HCT116 (cell line): Measurements from ENCODE around the gene HCRT. TPM values are rescaled to one million over a fixed set of nuclear protein-coding genes. Genes with fewer than 3 reads are reported as not detected.
A peak's percentile ranks its signal among the peaks of the same experiment; 100 is the strongest.

Source experiments
- ATAC-seq: fragments of 200-7000 bp; cut with Tn5 transposase; 2 replicates; pipeline ENCODE4 v1.9.1; 2020; ENCODE audit warnings: mild to moderate bottlenecking, moderate library complexity
- BruUV-seq: library from RNA; stranded (reverse); fragments of 400-500 nt; replicated peaks from 2 replicates; lab custom pipeline; 2021; lab: Mats Ljungman, UMichigan
- CTCF ChIA-PET: fragments of 300-600 bp; sonication (Branson Sonifier 250); formaldehyde crosslinking; loops from one replicate; lab custom pipeline; 2021; ENCODE audit warnings: antibody characterized with exemption; lab: Charles Lee
- POLR2A ChIA-PET: fragments of 300-600, 350-600 bp; sonication (Branson Sonifier 250); formaldehyde crosslinking; loops from one replicate; lab custom pipeline; 2021; ENCODE audit warnings: antibody characterized with exemption; lab: Charles Lee
- RAD21 ChIA-PET, 2 experiments: fragments of 300-600 bp; sonication (Branson Sonifier 250); formaldehyde crosslinking; loops; one replicate each; lab custom pipeline; 2023; ENCODE audit warnings: low total read pairs in 2 of 2; ENCODE audit not compliant: uncharacterized antibody in 2 of 2, unreplicated experiment in 2 of 2, low non-redundant PET in 1 of 2; lab: Charles Lee
- DNase-seq: peaks from one replicate; pipeline ENCODE4 v3.0.0-alpha.2; 2010; ENCODE audit warnings: low read depth, low spot score
- H2AFZ ChIP-seq: fragments of 200-600 bp; shearing (Covaris generic), sonication (generic); 2 replicates; pipeline ENCODE4 v1.6.1; 2017; ENCODE audit warnings: low read depth, mixed run types, mixed read lengths, antibody characterized with exemption, low read length; ENCODE audit not compliant: poor library complexity, severe bottlenecking
- H3K27ac ChIP-seq: 2 replicates; pipeline ENCODE4 v1.5.1; 2012; ENCODE audit warnings: low read depth, low read length
- H3K27me3 ChIP-seq: fragments of 200-600 bp; sonication (generic); 2 replicates; pipeline ENCODE4 v1.6.1; 2016; ENCODE audit warnings: mixed run types, low read length, mixed read lengths; ENCODE audit not compliant: insufficient read depth
- H3K36me3 ChIP-seq, 2 experiments: fragments of 200-500 bp in 1 of 2; fragments of 200-600 bp in 1 of 2; sonication (Bioruptor generic) in 1 of 2; sonication (generic) in 1 of 2; 2 replicates each; pipeline versions ENCODE4 v1.5.1 to v1.6.1; 2014 to 2016; ENCODE audit warnings: low read length in 2 of 2, inconsistent platforms in 1 of 2, mixed read lengths in 1 of 2, mixed run types in 1 of 2; ENCODE audit not compliant: insufficient read depth in 2 of 2, control insufficient read depth in 1 of 2
- H3K4me1 ChIP-seq, 2 experiments: fragments of 200-600 bp in 1 of 2; sonication (generic) in 1 of 2; 2 replicates each; pipeline versions ENCODE4 v1.5.1 to v1.6.1; 2012 to 2017; ENCODE audit warnings: low read length in 2 of 2, inconsistent platforms in 1 of 2, mild to moderate bottlenecking in 1 of 2, mixed read lengths in 1 of 2, mixed run types in 1 of 2, moderate library complexity in 1 of 2; ENCODE audit not compliant: insufficient read depth in 2 of 2, control insufficient read depth in 1 of 2
- H3K4me2 ChIP-seq: fragments of 200-600 bp; sonication (generic); 2 replicates; pipeline ENCODE4 v1.6.1; 2017; ENCODE audit warnings: mixed run types, low read length, mixed read lengths
- H3K4me3 ChIP-seq, 2 experiments: fragments of 200-600 bp in 1 of 2; sonication (generic) in 1 of 2; replicated peaks in 1 of 2; 2 replicates each; pipeline ENCODE4 v1.5.1; 2011 to 2016; ENCODE audit warnings: low read length in 2 of 2, control low read depth in 1 of 2, low read depth in 1 of 2, mild to moderate bottlenecking in 1 of 2, mixed read lengths in 1 of 2, mixed run types in 1 of 2
- H3K79me2 ChIP-seq: fragments of 200-600 bp; sonication (generic); 2 replicates; pipeline ENCODE4 v1.6.1; 2017; ENCODE audit warnings: mild to moderate bottlenecking, mixed run types, low read length, moderate library complexity, mixed read lengths; ENCODE audit not compliant: insufficient read depth
- H3K9ac ChIP-seq: fragments of 200-600 bp; sonication (generic); 2 replicates; pipeline ENCODE4 v1.6.1; 2016; ENCODE audit warnings: low read length, mixed read lengths
- H3K9me2 ChIP-seq: fragments of 200-600 bp; sonication (generic), shearing (Covaris generic); 2 replicates; pipeline ENCODE4 v1.6.1; 2017; ENCODE audit warnings: mixed run types, mild to moderate bottlenecking, moderate library complexity; ENCODE audit not compliant: insufficient read depth
- H3K9me3 ChIP-seq, 2 experiments: fragments of 200-500 bp in 1 of 2; fragments of 200-600 bp in 1 of 2; sonication (Bioruptor generic) in 1 of 2; sonication (generic) in 1 of 2; 2 replicates each; pipeline ENCODE4 v1.6.1; 2014 to 2017; ENCODE audit warnings: low read length in 2 of 2, mixed read lengths in 2 of 2, inconsistent platforms in 1 of 2, low read depth in 1 of 2, mild to moderate bottlenecking in 1 of 2, mixed run types in 1 of 2, moderate library complexity in 1 of 2; ENCODE audit not compliant: control insufficient read depth in 1 of 2, insufficient read depth in 1 of 2
- H4K20me1 ChIP-seq: fragments of 200-600 bp; sonication (generic), shearing (Covaris generic); 2 replicates; pipeline ENCODE4 v1.6.1; 2017; ENCODE audit warnings: mixed run types, mild to moderate bottlenecking, moderate library complexity; ENCODE audit not compliant: insufficient read depth
- CBX3 ChIP-seq: IDR thresholded peaks from 2 replicates; pipeline ENCODE4 v1.6.1; 2012; ENCODE audit warnings: low read depth
- ELF1 ChIP-seq: IDR thresholded peaks from 2 replicates; pipeline ENCODE4 v1.6.1; 2012; ENCODE audit warnings: low read depth, borderline replicate concordance
- POLR2AphosphoS5 ChIP-seq: IDR thresholded peaks from 2 replicates; pipeline ENCODE4 v1.6.1; 2011; ENCODE audit warnings: mild to moderate bottlenecking, low read depth, low read length, moderate library complexity
- RAD21 ChIP-seq: IDR thresholded peaks from 2 replicates; pipeline ENCODE4 v1.6.1; 2012; ENCODE audit warnings: low read depth, mild to moderate bottlenecking
- REST ChIP-seq: IDR thresholded peaks from 2 replicates; pipeline ENCODE4 v1.6.1; 2012; ENCODE audit warnings: low read depth
- SIN3A ChIP-seq: IDR thresholded peaks from 2 replicates; pipeline ENCODE4 v1.6.1; 2012; ENCODE audit warnings: low read depth
- ZFX ChIP-seq: fragments of 450-650 bp; IDR thresholded peaks from 2 replicates; pipeline ENCODE4 v1.6.1; 2017
- intact Hi-C: fragments of 100-400 bp; cut with micrococcal nuclease; formaldehyde crosslinking; loops from 2 replicates; pipeline ENCODE4 v1.10.0; 2022
- total RNA-seq: library from RNA; stranded (reverse); gene quantifications from one replicate; pipeline ENCODE4 v1.2.1, GENCODE V29; 2021; ENCODE audit not compliant: unreplicated experiment

The HCRT gene
- total RNA-seq, 1 experiment from 2014 or later: not detected

DNA sequence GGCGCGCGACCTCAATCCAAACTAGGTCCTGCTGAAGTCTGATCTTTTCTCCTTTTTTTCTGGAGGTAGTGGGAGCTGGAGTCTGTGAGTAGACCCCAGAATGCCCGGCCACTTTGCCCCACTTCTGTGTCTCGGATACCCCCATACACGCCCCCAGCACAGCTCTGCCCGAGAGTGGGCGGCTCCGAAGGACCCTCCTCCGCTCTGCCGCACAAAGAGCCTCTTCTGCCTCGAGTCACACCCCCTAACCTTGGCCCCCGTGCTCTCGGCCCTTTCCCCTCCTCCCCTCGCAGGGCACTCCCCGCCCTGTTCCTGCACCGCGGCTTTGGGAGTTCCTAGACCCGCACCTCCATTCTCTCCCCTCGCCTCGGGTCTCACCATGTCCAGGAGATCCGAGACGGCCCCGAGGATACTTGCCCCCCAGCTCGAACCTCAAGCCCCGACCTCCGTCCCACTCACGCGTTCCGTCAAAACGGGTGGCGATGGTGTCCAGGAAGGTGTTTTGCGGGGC is 4.8 kb downstream of the HCRT start:
- Histone ChIP-seq H3K4me2 (no peak overlapping the region), H3K9ac (no peak overlapping the region), H3K4me3 (no peak overlapping the region), H3K27ac (no peak overlapping the region), H3K36me3 (no peaks in the 10 kb centered on the region), H3K9me3 (no peaks in the 10 kb centered on the region), H3K4me1 (peaks cover 14 to 27% of the 10 kb centered on the region in 2 experiments), H3K9me2 (no peaks in the 10 kb centered on the region), H3K27me3 (no peaks in the 10 kb centered on the region), H4K20me1 (no peaks in the 10 kb centered on the region), H3K79me2 (no peaks in the 10 kb centered on the region), H2AFZ (no peak overlapping the region)
- ChIA-PET CTCF (no interaction called here), RAD21 (no interaction called here), POLR2A (no interaction called here)
- no TSS peak for BruUV-seq
- TF ChIP-seq ELF1: no peak
- no peak for TF ChIP-seq CBX3
- TF ChIP-seq RAD21: no peak
- intact Hi-C loops: no loop called here
- ATAC-seq: no peak
- DNase-seq: no peak

DNA sequence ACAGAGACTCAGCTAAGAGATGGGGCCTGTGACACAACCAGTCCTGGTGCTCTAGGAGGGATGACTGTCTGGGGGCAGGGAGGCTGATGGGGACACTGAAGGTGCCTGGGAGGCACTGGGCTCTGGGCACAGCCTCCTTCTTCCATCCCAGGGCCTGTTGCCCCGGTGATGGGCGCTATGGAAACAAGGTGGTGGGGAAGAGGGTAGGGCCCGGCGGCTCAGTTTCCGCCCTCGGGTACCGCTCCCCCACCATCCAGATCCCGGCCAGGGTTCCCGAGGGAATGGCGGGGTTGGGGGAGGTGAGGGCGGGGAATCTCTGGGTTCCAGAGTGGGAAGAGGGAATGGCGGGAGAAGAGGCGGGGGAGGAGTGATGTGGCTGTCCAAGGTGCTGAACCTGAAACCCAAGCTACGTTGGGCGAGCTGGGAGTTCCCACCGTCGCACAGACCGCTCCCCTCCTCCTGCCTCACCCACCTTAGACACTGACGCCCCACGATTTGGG is 5.3 kb downstream of the HCRT start:
- POLR2A ChIA-PET: no interaction called here
- Histone ChIP-seq H3K27me3 (peaks cover 3% of the 10 kb centered on the region; the same call in 1 of the 2 replicates), H3K9me3 (no peaks in the 10 kb centered on the region), H3K9me2 (no peaks in the 10 kb centered on the region), H4K20me1 (no peaks in the 10 kb centered on the region), H3K4me2 (no peak overlapping the region), H3K36me3 (no peaks in the 10 kb centered on the region), H3K4me1 (peaks cover 14 to 24% of the 10 kb centered on the region in 2 experiments), H3K4me3 (no peak overlapping the region), H3K79me2 (no peaks in the 10 kb centered on the region), H3K9ac (no peak overlapping the region), H2AFZ (no peak overlapping the region), H3K27ac (no peak overlapping the region)
- TF ChIP-seq SIN3A: no peak
- TF ChIP-seq ZFX: no peak
- no peak for TF ChIP-seq POLR2AphosphoS5
- no peak for TF ChIP-seq ELF1
- peak; percentile 77 for TF ChIP-seq REST
- intact Hi-C loops: no loop called here
- BruUV-seq: no TSS peak
- DNase-seq (no peak), ATAC-seq (no peak)
- CTCF ChIA-PET: no interaction called here
- RAD21 ChIA-PET: no interaction called here
